K562 (cell line): Measurements from ENCODE around the gene SLC7A10. TPM values are rescaled to one million over a fixed set of nuclear protein-coding genes. Genes with fewer than 3 reads are reported as not detected.

ENCODE experiments used
- ETS2 ChIP-seq: IDR thresholded peaks from 2 replicates; pipeline ENCODE4 v1.6.1; 2016; ENCODE audit warnings: borderline replicate concordance, missing genetic modification characterization, mild to moderate bottlenecking, moderate library complexity, missing compliant biosample characterization; ENCODE audit not compliant: poor library complexity, severe bottlenecking
- HDAC2 ChIP-seq: fragments of 450-650 bp; IDR thresholded peaks from 2 replicates; pipeline ENCODE4 v1.6.1; 2016; ENCODE audit warnings: mild to moderate bottlenecking
- KDM1A ChIP-seq, 2 experiments: fragments of 450-650 bp; IDR thresholded peaks; 2 replicates each; pipeline ENCODE4 v1.6.1; 2016; ENCODE audit warnings: mild to moderate bottlenecking in 2 of 2
- MBD2 ChIP-seq: sonication (generic); IDR thresholded peaks from 2 replicates; pipeline ENCODE4 v1.6.1; 2016; ENCODE audit warnings: low read depth, borderline replicate concordance
- PPARD ChIP-seq: fragments of 250-450 bp; sonication (Bioruptor Pico); IDR thresholded peaks from 2 replicates; pipeline ENCODE4 v1.8.0; 2022; ENCODE audit warnings: inconsistent platforms, mild to moderate bottlenecking, moderate library complexity
- RBM25 ChIP-seq: fragments of 200-400 bp; formaldehyde crosslinking; IDR thresholded peaks from 2 replicates; pipeline ENCODE4 v1.6.1; 2018; ENCODE audit warnings: low read length, low read depth, moderate library complexity; ENCODE audit not compliant: severe bottlenecking
- polyA plus RNA-seq, 8 experiments: library from polyadenylated mRNA; depleted of rRNA in 4 of 8; stranded (reverse) in 5 of 8; unstranded in 3 of 8; fragments of >200 nt; fragmentation: Nextera tagmentation in 2 of 8; fragmentation: Illumina TruSeq in 1 of 8; extraction: Ambion mirVana in 2 of 8; extraction: Trizol in 1 of 8; gene quantifications; 2 replicates each; pipeline versions ENCODE4 v1.2.1 to v1.2.3, GENCODE V29; 2011 to 2014; ENCODE audit warnings: inconsistent platforms in 1 of 8, missing spikeins in 1 of 8
- total RNA-seq, 7 experiments: library from RNA; depleted of rRNA in 6 of 7; stranded (reverse); fragments of >200 nt in 6 of 7; fragmentation: Illumina TruSeq in 2 of 7; extraction: Trizol in 2 of 7; gene quantifications; 2 replicates each; pipeline versions ENCODE4 v1.2.1 to v1.2.3, GENCODE V29; 2011 to 2021; ENCODE audit warnings: low replicate concordance in 1 of 7
- TF ChIP-seq, protein P1 (sequence below): fragments of 250-450 bp; sonication (Bioruptor Pico); IDR thresholded peaks from 2 replicates; pipeline ENCODE4 v1.4.0; 2020
- TF ChIP-seq, protein P2 (sequence below): fragments of 250-450 bp; sonication (Bioruptor Pico); IDR thresholded peaks from 2 replicates; pipeline ENCODE4 v1.4.0; 2020; ENCODE audit warnings: mild to moderate bottlenecking, moderate library complexity, borderline replicate concordance
- TF ChIP-seq, protein P3 (sequence below): fragments of 450-650 bp; IDR thresholded peaks from 2 replicates; pipeline ENCODE4 v1.6.1; 2016; ENCODE audit warnings: low read depth, mild to moderate bottlenecking, moderate library complexity

Gene SLC7A10
- total and polyA plus RNA-seq, 9 of the 15 experiments (the other 6 are each of a cell fraction or from before 2014, with no cell fraction given), result 0.07 TPM; not detected in 8

DNA sequence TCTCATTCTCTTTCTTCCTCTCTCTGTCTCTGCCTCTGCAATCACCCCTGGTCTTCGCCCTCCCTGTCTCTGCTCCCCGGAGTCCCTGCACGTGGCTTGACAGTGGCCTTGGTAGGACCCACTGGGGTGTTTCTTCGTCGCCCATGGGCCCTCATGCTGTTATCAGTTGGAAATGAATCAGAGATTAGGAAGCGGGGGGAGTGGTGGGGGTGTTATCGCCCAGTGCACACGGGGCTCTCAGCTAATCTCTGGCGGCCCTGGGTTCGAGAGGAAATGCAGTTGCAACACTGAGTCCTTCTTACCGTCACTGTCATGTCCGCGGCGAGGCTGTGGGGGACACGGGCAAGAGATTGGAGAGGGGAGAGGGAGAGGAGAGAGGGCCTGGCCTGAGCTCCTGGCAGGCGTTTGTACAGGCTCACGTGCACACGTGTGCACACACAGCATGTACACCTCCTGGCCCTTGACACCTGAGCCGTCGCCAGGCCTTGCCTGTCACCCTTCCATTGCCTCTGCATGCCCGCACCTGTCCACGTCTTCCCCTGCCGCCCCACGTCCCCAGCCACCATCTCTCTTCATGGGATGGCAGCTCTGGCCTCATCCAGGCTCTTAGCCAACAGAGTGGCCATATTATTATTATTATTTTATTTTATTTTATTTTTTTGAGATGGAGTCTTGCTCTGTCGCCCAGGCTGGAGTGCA is 37.8 kb upstream of the SLC7A10 start (continued):
- TF ChIP-seq, protein P1, sequence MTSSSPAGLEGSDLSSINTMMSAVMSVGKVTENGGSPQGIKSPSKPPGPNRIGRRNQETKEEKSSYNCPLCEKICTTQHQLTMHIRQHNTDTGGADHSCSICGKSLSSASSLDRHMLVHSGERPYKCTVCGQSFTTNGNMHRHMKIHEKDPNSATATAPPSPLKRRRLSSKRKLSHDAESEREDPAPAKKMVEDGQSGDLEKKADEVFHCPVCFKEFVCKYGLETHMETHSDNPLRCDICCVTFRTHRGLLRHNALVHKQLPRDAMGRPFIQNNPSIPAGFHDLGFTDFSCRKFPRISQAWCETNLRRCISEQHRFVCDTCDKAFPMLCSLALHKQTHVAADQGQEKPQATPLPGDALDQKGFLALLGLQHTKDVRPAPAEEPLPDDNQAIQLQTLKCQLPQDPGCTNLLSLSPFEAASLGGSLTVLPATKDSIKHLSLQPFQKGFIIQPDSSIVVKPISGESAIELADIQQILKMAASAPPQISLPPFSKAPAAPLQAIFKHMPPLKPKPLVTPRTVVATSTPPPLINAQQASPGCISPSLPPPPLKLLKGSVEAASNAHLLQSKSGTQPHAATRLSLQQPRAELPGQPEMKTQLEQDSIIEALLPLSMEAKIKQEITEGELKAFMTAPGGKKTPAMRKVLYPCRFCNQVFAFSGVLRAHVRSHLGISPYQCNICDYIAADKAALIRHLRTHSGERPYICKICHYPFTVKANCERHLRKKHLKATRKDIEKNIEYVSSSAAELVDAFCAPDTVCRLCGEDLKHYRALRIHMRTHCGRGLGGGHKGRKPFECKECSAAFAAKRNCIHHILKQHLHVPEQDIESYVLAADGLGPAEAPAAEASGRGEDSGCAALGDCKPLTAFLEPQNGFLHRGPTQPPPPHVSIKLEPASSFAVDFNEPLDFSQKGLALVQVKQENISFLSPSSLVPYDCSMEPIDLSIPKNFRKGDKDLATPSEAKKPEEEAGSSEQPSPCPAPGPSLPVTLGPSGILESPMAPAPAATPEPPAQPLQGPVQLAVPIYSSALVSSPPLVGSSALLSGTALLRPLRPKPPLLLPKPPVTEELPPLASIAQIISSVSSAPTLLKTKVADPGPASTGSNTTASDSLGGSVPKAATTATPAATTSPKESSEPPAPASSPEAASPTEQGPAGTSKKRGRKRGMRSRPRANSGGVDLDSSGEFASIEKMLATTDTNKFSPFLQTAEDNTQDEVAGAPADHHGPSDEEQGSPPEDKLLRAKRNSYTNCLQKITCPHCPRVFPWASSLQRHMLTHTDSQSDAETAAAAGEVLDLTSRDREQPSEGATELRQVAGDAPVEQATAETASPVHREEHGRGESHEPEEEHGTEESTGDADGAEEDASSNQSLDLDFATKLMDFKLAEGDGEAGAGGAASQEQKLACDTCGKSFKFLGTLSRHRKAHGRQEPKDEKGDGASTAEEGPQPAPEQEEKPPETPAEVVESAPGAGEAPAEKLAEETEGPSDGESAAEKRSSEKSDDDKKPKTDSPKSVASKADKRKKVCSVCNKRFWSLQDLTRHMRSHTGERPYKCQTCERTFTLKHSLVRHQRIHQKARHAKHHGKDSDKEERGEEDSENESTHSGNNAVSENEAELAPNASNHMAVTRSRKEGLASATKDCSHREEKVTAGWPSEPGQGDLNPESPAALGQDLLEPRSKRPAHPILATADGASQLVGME (CRISPR knock-in tag), result no peak
- TF ChIP-seq MBD2 (no peak), ETS2 (tag) (no peak), RBM25 (no peak), PPARD (CRISPR knock-in tag) (no peak), KDM1A (IDR thresholded peaks at IDR 0.05) (peak; percentile 19 to 52; a peak in 1 of 4 replicates), HDAC2 (0 out of 2 replicates have a peak, but pooled peaks have one; percentile 19)
- TF ChIP-seq, protein P2, sequence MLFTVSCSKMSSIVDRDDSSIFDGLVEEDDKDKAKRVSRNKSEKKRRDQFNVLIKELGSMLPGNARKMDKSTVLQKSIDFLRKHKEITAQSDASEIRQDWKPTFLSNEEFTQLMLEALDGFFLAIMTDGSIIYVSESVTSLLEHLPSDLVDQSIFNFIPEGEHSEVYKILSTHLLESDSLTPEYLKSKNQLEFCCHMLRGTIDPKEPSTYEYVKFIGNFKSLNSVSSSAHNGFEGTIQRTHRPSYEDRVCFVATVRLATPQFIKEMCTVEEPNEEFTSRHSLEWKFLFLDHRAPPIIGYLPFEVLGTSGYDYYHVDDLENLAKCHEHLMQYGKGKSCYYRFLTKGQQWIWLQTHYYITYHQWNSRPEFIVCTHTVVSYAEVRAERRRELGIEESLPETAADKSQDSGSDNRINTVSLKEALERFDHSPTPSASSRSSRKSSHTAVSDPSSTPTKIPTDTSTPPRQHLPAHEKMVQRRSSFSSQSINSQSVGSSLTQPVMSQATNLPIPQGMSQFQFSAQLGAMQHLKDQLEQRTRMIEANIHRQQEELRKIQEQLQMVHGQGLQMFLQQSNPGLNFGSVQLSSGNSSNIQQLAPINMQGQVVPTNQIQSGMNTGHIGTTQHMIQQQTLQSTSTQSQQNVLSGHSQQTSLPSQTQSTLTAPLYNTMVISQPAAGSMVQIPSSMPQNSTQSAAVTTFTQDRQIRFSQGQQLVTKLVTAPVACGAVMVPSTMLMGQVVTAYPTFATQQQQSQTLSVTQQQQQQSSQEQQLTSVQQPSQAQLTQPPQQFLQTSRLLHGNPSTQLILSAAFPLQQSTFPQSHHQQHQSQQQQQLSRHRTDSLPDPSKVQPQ (CRISPR knock-in tag), result 0 out of 2 replicates have a peak, but pooled peaks have one; percentile 12
- TF ChIP-seq, protein P3, sequence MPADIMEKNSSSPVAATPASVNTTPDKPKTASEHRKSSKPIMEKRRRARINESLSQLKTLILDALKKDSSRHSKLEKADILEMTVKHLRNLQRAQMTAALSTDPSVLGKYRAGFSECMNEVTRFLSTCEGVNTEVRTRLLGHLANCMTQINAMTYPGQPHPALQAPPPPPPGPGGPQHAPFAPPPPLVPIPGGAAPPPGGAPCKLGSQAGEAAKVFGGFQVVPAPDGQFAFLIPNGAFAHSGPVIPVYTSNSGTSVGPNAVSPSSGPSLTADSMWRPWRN, result peak; percentile 48; the same call in 1 of the 2 replicates
